Measurements from ENCODE around the gene LILRA2. TPM values are rescaled to one million over a fixed set of nuclear protein-coding genes. Genes with fewer than 3 reads are reported as not detected.

Gene LILRA2
- not detected in 2 replicates for total RNA-seq

GRCh38 chr19:54573330-54573872 is at the start of gene LILRA2:
Gene LILRA2, plus strand, starts transcription at chr19:54573790. Its CDS starts 89 bp downstream, at chr19:54573879.

GRCh38 chr19:54593445-54593844 is 19.9 kb downstream of the LILRA2 start, which contains the start of gene LILRA1:
Gene LILRA1, plus strand, starts transcription at chr19:54593632. Its CDS starts 613 bp downstream, at chr19:54594245.

GRCh38 chr19:54630262-54630661 is 56.7 kb downstream of the LILRA2 start, which contains the start of gene LILRB1:
Gene LILRB1, plus strand, starts transcription at chr19:54630484. Its CDS starts 590 bp downstream, at chr19:54631074.

Other genes starting within 250 kb of the LILRA2 start
- gene LILRA4, start 234.6 kb upstream of the LILRA2 start, total RNA-seq = not detected in 2 replicates
- gene LAIR1, start 208.9 kb upstream of the LILRA2 start, total RNA-seq = not detected in 2 replicates
- not detected in 2 replicates for gene TTYH1, start 158.3 kb upstream of the LILRA2 start, total RNA-seq
- gene LENG8, start 124.6 kb upstream of the LILRA2 start, total RNA-seq = 38.1 and 46.1 TPM in 2 replicates
- 8.2 and 13.2 TPM in 2 replicates for gene LENG9, start 110.0 kb upstream of the LILRA2 start, total RNA-seq
- gene CDC42EP5, start 100.5 kb upstream of the LILRA2 start, total RNA-seq = 3.8 and 15.2 TPM in 2 replicates
- not detected in 2 replicates for gene LAIR2, start 71.0 kb upstream of the LILRA2 start, total RNA-seq
- gene LILRA1, start 19.8 kb downstream of the LILRA2 start, total RNA-seq = not detected in 2 replicates
- gene LILRB1, start 56.7 kb downstream of the LILRA2 start, total RNA-seq = not detected in 2 replicates
- gene LILRB4, start 89.2 kb downstream of the LILRA2 start, total RNA-seq = not detected in 2 replicates
- not detected in 2 replicates for gene KIR3DL3, start 150.7 kb downstream of the LILRA2 start, total RNA-seq
- gene KIR2DL3, start 164.7 kb downstream of the LILRA2 start, total RNA-seq = not detected in 2 replicates
- not detected in 2 replicates for gene KIR2DL1, start 196.0 kb downstream of the LILRA2 start, total RNA-seq
- gene KIR2DL4, start 229.8 kb downstream of the LILRA2 start, total RNA-seq = not detected in 2 replicates
- not detected in 2 replicates for gene KIR3DL1, start 242.7 kb downstream of the LILRA2 start, total RNA-seq